ENCODE data around the gene PACSIN1. TPM values are rescaled to one million over a fixed set of nuclear protein-coding genes. Genes with fewer than 3 reads are reported as not detected.
A peak's percentile ranks its signal among the peaks of the same experiment; 100 is the strongest.

The PACSIN1 gene
- total RNA-seq, 2 experiments from 2014 or later, result 0.07 to 0.14 TPM

DNA sequence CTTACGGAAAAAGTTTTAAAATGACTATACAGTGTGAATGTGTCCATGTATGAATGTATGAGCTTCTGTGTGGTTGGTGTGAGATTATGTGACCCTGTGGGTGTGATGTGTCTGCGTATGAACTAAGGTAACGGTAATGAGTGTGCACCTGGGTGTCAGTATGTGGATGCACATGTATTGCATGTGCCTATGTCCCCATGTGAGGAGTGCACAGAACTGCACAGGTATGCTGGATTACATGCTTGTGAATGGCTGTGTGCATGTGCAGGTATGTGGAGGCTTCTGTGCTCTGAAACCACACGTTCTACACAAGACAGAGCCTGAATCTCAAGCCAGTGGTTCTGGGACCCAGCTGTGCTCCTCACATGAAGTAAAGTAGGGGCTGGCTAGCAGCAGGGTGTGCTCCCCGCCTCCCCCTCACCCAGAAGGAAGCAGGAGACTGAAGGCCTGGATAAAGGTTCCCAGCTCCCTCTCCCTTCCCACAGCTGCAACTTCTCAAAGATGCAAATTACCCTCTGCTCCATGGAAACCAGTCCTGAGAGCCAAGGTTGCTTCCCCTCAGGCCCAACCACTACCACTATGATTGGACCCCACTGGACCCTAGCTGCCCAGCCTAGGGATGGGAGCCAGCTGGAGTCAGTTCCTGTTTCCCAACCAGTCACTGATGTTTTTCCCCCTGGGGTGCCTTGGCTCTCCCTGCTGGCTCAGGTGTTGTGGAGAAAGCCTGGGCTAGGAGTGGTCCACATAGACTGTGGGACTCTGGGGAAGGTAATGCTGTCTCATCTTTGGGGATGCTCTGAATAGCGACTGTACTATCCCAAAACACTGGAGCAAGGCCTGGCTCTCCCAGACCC lies 115.1 kb downstream of the PACSIN1 start:
- ATAC-seq (no peak), DNase-seq (no peak)
- no peaks in the 10 kb centered on the region for H3K27me3 Mint-ChIP-seq
- ChIA-PET CTCF (interaction anchor here (0.8 to 1.7 kb wide), 4 partner anchors 11 to 76 kb away, joined by 3 to 5 read pairs (median 3); no protein-coding TSS in a partner anchor), POLR2A (no interaction called here)
- intact Hi-C loops (cut with DNase I, micrococcal nuclease), result no loop called here
- H3K4me1 Mint-ChIP-seq, result no peaks in the 10 kb centered on the region
- H3K27ac Mint-ChIP-seq, result no peak overlapping the region
- no peak overlapping the region for H3K4me3 Mint-ChIP-seq
- H3K36me3 Mint-ChIP-seq (ENCODE audit: low read depth), result no peaks in the 10 kb centered on the region
- no peaks in the 10 kb centered on the region for H3K9me3 Mint-ChIP-seq (ENCODE audit: low read depth)

- no peak for DNase-seq
- intact Hi-C loops (cut with DNase I, micrococcal nuclease), result no loop called here
- ChIA-PET POLR2A (no interaction called here), CTCF (no interaction called here)
- H3K9me3 Mint-ChIP-seq (ENCODE audit: low read depth), result no peaks in the 10 kb centered on the region
- H3K36me3 Mint-ChIP-seq (ENCODE audit: low read depth), result no peaks in the 10 kb centered on the region
- no peaks in the 10 kb centered on the region for H3K4me1 Mint-ChIP-seq
- no peak overlapping the region for H3K27ac Mint-ChIP-seq
- no peak for ATAC-seq
- H3K4me3 Mint-ChIP-seq, result no peak overlapping the region
- no peaks in the 10 kb centered on the region for H3K27me3 Mint-ChIP-seq
Measured at GRCh38 chr6:34581561-34581920, 115.7 kb downstream of the PACSIN1 start.

- H3K27ac Mint-ChIP-seq, result no peak overlapping the region
- no peak for ATAC-seq
Measured at GRCh38 chr6:34583461-34583860, 117.6 kb downstream of the PACSIN1 start.

DNA sequence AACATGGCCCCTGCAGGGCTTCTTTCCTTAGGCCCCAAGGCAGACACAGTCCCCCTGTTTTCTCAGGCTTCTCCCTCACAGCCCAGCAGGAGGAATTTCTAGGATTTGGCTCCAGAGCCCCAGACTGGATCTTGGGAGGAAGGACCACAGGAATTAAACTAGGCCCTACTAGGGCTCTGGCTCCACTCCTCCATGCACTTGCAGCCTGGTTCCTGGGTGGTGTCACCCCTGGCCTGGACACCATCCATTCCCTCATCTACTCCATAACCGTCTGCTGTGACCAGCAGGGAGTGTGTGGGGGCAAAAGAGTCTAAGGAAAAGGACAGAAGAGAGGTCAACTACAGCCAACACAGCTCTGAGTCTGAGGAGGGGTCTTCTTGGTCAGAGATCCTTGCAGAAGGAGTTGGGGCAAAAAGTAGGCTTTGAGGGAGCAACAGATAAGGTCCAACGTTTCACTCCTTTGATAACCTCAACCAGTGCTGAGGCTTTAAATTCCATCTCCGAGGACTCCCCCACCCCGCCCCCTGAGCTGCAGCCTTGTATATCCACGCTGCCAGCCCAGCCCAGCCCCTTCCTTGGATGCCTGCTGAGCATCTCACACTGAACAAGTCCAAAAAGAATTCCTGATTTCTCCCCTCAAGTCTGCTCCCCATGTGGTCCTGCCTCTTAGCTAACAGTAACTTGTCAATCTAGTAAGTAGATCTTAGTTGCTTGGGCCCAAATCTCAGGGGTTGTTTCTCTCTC lies 118.2 kb downstream of the PACSIN1 start:
- CTCF ChIA-PET, result no interaction called here
- H3K36me3 Mint-ChIP-seq (ENCODE audit: low read depth), result no peaks in the 10 kb centered on the region
- no peak for DNase-seq

More at GRCh38 chr6:34583461-34583860, 117.6 kb downstream of the PACSIN1 start:
- intact Hi-C loops (cut with DNase I, micrococcal nuclease), result loop anchor here in 1 of 2 experiments (1.0 kb wide), 1 partner anchor 123 kb away; no protein-coding TSS in a partner anchor
- ChIA-PET CTCF (interaction anchor here (0.9 kb wide), 1 partner anchor 25 kb away, joined by 3 read pairs; no protein-coding TSS in a partner anchor), POLR2A (no interaction called here)
- Mint-ChIP-seq H3K9me3 (ENCODE audit: low read depth) (no peaks in the 10 kb centered on the region), H3K4me1 (no peaks in the 10 kb centered on the region), H3K36me3 (ENCODE audit: low read depth) (no peaks in the 10 kb centered on the region), H3K4me3 (no peak overlapping the region), H3K27me3 (no peaks in the 10 kb centered on the region)
- DNase-seq, result peak; percentile 47

GRCh38 chr6:34584694-34585093 lies 118.8 kb downstream of the PACSIN1 start:
- H3K27ac Mint-ChIP-seq, result peak overlapping the region; percentile 10
- no peak overlapping the region for H3K4me3 Mint-ChIP-seq
- H3K9me3 Mint-ChIP-seq (ENCODE audit: low read depth), result no peaks in the 10 kb centered on the region
- no peaks in the 10 kb centered on the region for H3K4me1 Mint-ChIP-seq
- ATAC-seq (peak; percentile 44), DNase-seq (no peak)
- CTCF ChIA-PET, result interaction anchor here (0.5 kb wide), 1 partner anchor 499 kb away, joined by 3 read pairs; no protein-coding TSS in a partner anchor
- no peaks in the 10 kb centered on the region for H3K36me3 Mint-ChIP-seq (ENCODE audit: low read depth)
- intact Hi-C loops (cut with DNase I, micrococcal nuclease), result no loop called here
- POLR2A ChIA-PET, result no interaction called here
- H3K27me3 Mint-ChIP-seq, result no peaks in the 10 kb centered on the region

More for the DNA sequence above, 118.2 kb downstream of the PACSIN1 start:
- intact Hi-C loops (cut with DNase I, micrococcal nuclease), result loop anchor here in 1 of 2 experiments (1.0 kb wide), 1 partner anchor 124 kb away; no protein-coding TSS in a partner anchor
- Mint-ChIP-seq H3K4me3 (no peak overlapping the region), H3K27me3 (no peaks in the 10 kb centered on the region), H3K9me3 (ENCODE audit: low read depth) (no peaks in the 10 kb centered on the region), H3K27ac (no peak overlapping the region), H3K4me1 (no peaks in the 10 kb centered on the region)
- POLR2A ChIA-PET, result no interaction called here
- ATAC-seq, result no peak

Other genes starting within 250 kb of the PACSIN1 start
- gene HMGA1, start 229.2 kb upstream of the PACSIN1 start, total RNA-seq, result 100 to 1,000 TPM; 569 to 649 TPM
- 10 to 100 TPM; 15.8 to 16.3 TPM for gene SMIM29, start 217.1 kb upstream of the PACSIN1 start, total RNA-seq
- gene NUDT3, start 73.4 kb upstream of the PACSIN1 start, total RNA-seq, result 10 to 100 TPM; 13.3 to 13.6 TPM
- gene RPS10, start 40.0 kb upstream of the PACSIN1 start, total RNA-seq, result 1,000 to 10,000 TPM; 2,447 to 2,541 TPM
- under 1 TPM in 1 of 2 experiments, not detected in 1; 0.18 TPM for gene SPDEF, start 90.3 kb downstream of the PACSIN1 start, total RNA-seq
- gene ILRUN, start 230.7 kb downstream of the PACSIN1 start, total RNA-seq, result 10 to 100 TPM; 56.2 to 66.9 TPM